Hematopoietic multipotent progenitor cell treated with erythropoietin and hydrocortisone succinate and interleukin-3 and kit ligand, for 4 days (in vitro differentiated cells): ENCODE measurements around the gene KCNMA1.
A peak's percentile ranks its signal among the peaks of the same experiment; 100 is the strongest.

Experiments used
- DNase-seq: peaks from one replicate; pipeline ENCODE4 v3.0.0-alpha.2; 2015

Gene KCNMA1

DNA sequence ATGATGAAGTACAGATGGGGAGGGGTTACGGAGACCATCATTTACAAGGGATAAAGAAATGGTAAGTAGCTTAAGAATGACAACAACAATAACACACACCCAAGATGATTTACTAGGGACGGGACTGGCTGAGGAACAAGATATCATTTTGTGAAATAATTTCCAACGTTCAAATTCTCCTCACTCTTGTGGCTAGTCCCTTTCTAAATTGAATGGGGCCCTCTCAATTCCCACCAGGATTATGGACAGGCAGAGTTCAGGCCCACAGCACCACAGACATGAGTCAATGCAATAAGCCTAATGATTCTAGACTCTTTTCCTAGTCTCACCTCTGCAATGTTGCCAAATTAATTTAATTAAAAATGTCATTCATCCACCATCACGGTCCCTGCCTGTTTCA, 448.1 kb downstream of the KCNMA1 start:
- no peak for DNase-seq

DNA sequence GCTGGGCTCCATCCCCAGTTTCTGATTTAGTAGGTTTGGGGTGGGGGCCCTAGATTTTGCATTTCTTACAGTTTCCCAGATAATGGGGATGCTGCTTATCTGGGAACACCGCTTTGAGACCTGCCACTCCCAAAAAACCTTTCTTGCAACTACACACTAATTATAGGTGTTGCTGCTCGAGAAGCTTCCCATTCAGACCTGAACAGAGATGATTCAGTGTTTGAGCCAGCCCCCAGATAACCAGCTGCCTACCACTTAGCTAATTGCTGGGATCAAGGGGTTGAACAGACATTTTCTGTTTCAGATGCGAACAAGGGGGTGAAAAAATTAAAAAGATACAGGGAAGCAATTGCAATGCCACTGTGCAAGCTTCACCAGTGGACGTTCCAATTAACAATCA, 448.5 kb downstream of the KCNMA1 start:
- no peak for DNase-seq

GRCh38 chr10:77188521-77188920, 449.1 kb downstream of the KCNMA1 start:
- DNase-seq, result no peak

DNA sequence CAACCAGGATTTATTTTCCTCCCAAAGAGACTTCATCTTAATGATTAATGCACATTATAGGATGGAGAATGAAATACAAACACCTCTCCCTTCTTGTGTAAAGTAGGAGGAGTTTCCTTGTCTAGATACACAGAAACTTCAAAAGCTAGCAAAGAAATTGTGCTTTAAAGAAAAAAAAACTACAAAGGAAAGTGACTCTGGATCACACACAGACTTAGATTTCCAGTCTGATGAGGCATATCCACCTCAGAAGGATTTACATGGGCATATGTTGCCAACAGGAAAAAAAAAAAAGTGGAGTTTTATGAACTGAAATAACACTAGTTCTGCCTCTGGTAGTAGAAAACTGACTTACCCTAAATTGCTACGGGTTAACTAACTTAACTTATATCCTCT, 449.6 kb downstream of the KCNMA1 start:
- DNase-seq, result no peak

DNA sequence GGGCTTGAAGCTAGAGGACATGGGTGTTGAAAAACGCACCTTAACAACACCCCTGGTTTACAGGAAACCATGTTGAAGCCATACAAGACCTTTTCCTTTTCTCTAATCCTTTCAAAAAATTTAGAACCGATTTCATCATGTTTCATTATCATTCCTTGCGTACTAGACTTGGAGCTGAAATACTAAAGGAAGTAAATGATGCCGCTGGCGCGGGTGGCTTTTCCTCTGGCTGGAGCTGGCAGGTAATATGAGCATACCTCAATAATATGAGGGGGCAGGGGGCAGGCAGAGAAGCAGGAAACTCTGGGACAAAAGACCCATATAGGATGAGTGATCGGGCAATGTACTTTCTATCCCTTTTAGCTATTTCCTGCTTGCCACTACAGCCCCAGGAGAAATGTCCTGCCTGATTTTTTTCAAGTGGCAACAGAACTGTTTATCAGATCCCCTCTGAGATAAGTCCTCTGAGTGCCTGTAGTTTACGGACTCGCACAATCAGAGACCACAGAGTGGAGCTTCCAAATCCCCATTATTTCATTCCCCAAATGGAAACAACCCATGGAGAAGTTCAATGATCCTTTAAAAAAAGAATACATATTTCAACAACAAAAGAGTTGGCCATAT, 450.1 kb downstream of the KCNMA1 start:
- no peak for DNase-seq

GRCh38 chr10:77186936-77187335, 450.7 kb downstream of the KCNMA1 start:
- no peak for DNase-seq

DNA sequence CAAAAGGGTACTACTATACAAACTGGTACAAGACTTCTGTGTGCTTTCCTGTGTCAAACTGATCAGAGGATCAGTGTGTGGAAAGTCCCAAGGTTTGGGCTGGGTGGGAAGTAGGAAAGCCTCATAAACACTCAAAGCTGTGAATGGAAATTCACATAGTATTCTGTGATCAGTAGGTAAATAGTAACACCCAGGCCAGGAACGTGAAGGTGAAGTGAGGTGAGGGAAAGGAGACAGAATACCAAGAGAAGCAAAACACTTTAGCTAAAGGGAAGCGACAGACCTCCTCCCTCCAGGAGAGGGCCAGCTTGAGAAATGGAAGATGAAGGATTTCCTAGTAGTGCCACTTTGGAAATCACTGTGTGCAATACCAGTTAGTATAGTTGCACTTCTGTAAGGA, 451.9 kb downstream of the KCNMA1 start:
- no peak for DNase-seq

DNA sequence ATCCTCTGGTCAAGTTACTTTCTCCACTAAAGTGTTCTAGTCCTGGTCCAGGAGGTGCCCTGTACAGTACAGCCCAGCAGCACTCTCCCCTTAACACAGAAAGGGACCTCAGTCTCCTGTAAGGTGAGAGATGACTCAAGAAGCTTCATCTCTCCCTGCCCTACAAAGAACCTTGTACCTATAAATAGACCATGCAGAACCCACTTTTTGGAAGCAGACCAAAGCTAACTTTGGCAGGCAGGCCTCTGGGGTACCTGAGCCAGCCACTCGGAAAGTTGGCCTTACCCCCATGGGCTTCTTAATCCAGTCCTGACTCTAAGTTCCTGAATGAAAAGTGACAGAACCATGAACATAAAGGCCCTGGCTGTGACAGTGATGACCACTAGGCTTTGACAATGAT, 454.8 kb downstream of the KCNMA1 start:
- DNase-seq, result no peak

- DNase-seq, result no peak
Observed at GRCh38 chr10:77180794-77181193, 456.8 kb downstream of the KCNMA1 start.

DNA sequence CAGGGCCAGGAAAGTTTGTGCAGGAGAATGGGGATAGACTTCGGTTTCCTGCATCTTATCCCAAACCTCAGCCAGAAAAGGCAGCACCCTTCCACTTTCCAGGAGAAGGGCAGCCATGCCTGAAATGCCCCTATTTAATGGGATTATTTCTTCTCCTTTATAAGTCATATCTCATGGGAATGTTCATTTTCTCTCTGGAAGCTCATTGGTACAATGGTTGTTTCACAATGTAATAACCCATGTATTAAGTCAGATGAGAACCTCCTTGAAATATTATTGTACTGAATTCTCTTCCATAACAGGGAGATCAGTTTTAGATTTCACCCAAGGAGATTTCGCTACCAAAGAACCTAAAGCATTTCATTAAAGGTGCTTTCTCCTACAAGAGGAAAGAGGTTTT, 457.5 kb downstream of the KCNMA1 start:
- DNase-seq, result no peak

- no peak for DNase-seq
Observed at GRCh38 chr10:77179015-77179695, 458.5 kb downstream of the KCNMA1 start.

DNA sequence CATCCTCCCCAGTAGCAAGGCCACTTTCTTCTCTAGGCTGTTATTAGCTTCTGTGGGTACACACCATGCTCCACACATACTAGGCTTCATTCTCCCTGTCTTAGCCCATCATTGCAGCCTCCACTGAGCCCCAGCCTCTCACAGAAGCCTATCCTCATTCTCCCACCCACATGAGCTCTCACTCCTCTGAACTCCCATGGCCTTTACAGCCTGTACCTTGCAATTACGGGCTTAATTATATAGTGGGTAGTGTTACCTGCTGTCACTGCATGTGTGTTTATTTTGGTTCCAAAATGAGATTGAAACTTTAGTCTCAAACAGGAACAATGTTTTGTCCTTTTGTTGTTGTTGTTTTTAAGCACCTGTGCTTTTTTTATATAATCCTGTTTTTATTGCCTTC, 460.0 kb downstream of the KCNMA1 start:
- DNase-seq, result no peak

DNA sequence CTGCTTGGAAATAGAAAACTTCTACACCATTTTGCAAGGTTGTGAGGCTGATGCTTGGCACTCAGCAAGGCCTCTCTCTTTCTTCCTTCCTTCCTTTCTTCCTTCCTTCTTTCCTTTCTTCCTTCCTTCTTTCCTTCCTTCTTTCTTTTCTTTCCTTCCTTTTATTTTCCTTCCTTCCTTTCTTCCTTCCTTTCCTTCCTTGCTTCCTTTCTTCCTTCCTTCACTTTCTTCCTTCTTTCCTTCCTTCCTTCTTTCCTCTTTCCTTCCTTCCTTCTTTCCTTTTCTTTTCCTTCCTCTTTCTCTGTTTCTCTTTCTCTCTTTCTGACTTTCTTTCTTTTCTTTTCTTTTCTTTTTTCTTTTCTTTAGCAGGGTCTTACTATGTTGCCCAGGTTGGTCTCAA, 460.4 kb downstream of the KCNMA1 start:
- DNase-seq, result no peak

DNA sequence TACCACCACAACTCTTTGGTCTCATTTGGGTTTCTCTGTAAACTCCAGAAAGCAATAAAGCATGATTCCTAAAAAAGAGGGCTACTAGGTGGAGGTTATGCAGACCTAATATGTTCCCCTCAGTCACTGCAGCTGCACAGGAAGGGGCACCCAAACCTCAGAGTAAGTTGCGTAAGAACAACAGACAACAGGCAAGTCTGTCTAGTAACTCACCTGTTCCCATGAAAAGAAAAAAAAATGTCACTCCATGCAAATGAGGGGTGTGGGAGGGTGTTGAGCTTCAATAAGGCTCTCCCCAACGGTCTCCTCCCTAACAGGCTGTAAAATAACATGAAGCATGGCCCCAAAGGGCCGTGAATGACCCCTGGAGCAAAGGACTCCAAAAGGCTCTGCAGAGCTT, 461.4 kb downstream of the KCNMA1 start:
- DNase-seq, result peak; percentile 24

DNA sequence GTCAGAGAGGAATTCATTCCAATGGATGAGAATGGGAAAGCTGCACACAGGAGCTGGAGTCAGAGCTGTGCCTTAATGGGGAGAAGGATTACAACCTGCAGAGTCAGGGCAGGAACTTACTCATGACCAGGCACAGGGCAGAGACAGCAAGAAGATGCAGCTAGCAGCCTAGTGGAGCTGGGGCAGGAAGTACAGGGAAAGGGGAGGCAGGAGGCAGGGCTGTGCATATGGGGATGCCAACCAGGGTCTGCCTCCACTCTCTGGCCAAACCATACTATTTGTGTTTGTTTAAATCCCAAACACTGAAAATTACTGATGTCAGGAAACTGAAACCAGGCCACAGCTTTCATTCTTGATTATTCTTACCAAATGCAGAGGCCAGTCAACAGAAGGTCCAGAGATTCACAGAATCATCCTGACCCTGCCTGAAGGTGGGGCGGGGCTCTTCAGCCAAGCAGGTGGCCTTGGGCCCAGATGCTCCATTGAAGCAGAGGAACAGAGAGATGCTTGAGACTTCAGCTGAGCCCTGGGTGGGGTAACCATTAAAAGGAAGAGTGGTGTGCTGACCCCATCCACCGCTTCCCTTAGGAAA, 461.9 kb downstream of the KCNMA1 start:
- no peak for DNase-seq

GRCh38 chr10:77173615-77174461, 463.8 kb downstream of the KCNMA1 start:
- DNase-seq, result peak; percentile 91

DNA sequence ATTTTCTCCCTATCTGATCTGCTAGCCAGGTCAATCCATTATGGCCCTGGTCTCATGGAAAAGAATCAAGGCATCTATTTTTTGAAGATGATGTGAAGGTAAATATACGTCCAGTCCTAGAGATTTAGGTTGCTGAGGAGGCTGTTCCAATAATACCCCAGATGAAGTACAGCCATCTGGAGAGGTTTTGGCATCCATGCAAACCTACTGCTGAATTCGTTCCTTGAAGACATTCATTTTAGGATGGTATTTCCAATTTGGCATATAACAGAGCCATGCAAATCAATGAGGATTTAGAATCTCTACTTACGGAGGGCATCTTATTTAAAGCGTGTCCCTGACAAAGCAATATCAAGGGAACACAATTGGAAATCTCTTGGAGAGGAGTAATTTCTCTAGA, 465.5 kb downstream of the KCNMA1 start:
- no peak for DNase-seq

DNA sequence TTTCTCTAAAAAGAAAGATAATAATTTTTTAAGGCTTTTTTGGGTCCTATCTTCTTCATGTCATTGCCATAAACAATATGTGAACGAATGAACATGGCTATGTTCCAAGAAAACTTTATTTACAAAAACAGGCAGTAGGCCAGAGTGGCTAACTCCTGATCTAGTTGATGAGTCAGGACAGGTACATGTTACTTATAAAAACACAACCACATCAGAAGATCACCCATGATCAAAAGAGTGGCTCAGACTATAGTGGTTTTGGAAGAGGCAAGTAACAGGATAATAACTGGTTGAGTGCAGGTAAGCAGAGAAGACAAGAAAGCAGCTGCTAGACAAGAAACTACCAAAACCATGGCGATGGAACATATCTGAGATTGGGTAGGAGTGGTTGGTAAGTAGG, 468.7 kb downstream of the KCNMA1 start:
- DNase-seq, result no peak

DNA sequence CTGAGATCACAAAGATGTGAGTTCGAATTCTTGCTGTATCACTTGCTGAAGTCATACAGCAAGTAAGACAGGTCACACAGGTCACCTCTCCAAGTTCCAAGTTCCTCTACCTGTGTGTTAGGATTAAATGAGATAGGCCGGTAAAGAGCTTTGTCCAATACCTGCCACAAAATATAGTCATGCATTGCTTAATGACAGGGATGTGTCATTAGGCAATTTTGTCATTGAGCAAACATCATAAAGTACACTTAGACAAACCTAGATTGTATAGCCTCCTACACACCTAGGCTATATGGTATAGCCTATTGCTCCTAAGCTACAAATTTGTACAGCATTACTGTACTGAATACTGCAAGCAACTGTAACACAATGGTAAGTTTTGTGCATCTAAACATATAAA, 469.4 kb downstream of the KCNMA1 start:
- no peak for DNase-seq

DNA sequence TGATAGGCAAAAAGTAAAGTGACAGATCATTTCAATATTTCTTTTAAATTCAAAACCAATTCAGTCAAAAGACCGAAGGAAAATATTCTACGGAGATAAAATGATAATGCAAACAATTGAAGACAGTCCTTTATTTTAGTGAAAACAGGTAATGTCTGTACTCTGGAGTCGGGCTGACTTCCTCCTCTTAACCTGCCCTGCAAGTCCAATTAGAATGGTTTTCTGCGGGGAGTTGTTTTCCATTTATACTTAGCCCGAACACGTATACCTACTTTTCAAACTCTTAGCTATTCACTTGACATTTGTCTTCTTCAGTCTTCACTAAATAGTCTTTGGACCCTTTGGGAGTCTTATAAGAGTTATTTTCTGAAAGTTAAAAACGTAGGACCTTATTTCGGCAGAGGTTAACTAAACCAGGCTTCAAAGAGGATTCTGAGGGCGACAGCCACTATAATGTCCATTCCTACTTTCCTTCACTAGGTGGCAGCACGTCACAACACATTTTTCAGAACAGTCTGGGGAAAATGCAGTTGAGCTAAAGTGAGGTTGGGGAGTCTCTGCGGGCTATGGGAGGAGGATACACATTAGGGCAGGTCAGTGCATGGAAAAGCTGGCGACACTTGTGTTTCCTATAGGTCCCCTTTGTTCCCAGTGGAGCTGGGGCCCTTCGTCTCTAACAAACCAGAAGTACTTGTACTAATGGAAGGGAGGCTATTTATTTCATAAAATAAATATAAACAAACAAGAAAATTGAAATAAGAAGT, 472.0 kb downstream of the KCNMA1 start:
- peak; percentile 78 for DNase-seq

GRCh38 chr10:77164616-77165311, 472.8 kb downstream of the KCNMA1 start:
- DNase-seq, result no peak

GRCh38 chr10:77163670-77164348, 473.8 kb downstream of the KCNMA1 start:
- DNase-seq, result peak; percentile 8
